CD4-positive, alpha-beta T cell treated with Interleukin-10 for 1 hour (primary cell): ENCODE measurements around the gene REXO2.
A peak's percentile ranks its signal among the peaks of the same experiment; 100 is the strongest.

ENCODE experiments used
- DNase-seq: peaks from one replicate; pipeline ENCODE4 v3.0.0-alpha.2; 2020

Gene REXO2

DNA sequence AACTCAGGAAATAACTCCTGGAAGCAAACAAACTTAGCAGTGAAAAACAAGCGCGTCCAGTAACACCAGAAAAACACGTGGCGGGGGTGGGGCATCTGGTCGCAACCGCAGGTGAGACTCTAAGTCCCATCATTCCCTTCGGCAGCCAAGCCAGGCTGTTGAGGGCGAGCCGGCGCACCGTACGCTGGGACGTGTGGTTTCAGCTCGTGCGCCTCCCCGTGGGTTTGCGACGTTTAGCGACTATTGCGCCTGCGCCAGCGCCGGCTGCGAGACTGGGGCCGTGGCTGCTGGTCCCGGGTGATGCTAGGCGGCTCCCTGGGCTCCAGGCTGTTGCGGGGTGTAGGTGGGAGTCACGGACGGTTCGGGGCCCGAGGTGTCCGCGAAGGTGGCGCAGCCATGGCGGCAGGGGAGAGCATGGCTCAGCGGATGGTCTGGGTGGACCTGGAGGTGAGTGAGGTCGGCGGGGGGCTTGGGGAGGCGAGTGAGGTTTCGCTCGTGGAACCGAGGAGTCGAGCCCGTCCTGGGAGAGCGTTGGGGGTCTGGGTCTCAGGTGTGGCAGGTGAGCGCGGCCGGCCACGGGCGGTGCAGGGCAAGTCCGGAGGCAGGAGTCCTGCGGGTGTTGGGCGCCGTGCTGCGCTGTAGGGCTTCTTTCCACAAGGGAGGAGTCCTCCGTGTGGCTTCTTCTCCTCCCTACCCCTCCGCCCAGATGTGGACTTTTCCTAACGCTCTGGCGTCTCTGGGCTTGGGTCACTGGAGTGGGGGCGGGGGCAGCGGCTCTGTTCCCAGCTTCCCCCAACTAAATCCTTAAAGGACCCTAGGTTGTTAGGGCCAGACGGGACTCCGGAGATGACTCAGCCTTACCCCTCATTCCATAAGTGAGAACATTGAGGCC is at the start of gene REXO2:
REXO2 (plus strand) TSS at position 239 of the 892 bp plus-strand sequence; CDS start at position 301, 62 bp downstream.
- peak; percentile 95 for DNase-seq

DNA sequence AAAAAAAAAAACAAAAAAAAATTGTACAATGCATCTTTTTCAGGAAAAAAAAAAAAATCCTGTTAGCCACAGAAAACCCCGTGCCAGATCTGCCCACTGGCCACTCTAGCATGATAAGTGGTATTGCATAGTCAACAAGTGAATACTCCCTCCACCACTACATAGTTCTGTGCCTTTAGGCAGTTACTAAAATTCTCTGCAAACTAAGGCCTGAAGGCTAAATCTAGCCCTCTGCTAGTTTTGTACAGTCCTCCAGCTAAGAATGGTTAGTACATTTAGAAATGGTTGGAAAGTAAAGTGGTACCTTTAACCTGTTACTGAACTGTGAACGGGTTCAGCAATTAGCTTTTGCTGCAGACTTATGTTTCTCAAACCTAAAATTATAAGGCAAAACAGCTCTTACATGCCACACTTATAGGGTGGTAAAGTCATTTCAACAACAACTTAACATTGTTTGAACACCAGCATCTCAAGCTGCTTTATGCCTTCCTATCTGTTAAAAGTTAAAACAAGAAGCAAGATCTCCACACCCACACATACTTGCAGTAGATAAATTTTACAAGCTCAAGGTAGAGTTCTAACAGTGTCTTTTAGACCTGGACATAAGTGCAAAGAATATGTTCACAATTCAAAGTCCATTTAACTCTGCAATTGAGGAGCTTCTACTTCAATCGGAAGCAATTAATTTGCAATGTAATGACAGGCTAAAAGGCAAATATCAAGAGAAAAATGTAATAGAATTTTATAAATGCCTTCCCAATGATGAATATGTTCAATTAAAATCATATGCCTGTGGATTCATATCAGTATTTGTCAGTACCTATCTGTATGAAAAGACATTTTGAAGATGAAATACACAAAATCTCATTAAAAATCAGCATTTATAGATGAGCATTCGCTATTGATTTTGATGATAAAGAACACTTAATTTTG is 46.3 kb upstream of the REXO2 start:
- DNase-seq, result no peak

DNA sequence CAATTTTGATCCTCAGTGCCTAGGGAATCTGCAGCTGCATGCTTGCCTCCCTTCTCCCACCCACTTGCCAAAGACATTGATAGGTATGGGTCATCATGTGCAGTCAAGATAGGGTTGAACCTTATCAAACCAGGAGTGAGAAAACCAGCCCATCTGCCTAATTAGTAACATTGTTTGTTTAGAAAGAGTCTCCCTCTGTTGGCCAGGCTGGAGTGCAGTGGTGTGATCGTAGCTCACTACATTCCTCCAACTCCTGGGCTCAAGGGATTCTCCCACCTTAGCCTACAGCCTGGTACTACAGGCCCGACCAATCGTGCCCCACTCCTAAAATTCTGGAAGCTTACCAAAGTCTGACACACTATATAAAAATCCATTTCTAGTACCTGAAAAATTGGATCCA is 43.5 kb upstream of the REXO2 start:
- DNase-seq, result no peak

DNA sequence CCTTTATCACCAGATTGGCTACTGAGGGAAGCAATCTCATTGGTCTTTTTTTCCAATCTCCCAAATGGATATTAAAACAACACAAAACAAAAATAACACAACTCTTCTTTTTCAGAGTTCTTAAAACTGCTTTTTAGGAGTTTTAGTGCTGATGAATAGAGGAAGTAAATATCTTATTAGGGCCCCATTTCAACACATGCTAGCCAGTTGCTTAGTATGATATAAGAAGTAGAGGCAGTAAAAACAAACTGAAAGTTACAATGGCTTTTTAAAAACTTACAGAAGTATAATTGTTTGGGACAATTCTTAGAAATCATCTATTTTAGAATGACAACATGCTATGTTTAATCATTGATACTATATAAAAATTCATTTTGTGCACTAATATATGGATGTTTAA is 42.4 kb upstream of the REXO2 start:
- no peak for DNase-seq

DNA sequence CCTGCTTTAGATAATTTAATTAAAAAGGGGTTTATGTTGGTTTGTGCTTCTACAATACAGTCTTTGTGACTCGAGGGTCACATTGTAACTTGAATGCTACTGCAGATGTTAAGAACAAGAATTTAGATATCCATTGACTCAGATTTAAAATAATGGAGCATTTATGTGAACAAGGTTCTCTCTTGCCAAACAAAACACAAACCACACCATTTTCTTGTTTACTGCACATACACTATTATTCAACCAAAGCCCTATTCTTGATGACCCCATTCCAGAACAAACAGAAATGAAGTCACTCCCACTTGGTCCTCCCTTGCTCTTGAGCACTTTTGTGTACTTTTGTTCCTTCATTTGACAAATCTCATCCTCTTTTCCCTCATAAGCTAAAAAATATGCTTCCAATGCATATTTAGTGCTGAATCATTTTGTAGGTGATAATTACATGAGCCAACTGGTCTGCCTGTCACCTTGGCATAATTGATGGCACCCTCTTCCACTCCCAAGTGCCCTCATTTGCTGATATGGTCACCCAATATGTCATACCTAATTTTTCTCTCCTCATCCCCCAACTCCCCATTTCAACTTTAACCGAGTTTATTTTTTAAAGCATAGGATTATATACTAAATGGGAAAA is 41.8 kb upstream of the REXO2 start:
- no peak for DNase-seq

DNA sequence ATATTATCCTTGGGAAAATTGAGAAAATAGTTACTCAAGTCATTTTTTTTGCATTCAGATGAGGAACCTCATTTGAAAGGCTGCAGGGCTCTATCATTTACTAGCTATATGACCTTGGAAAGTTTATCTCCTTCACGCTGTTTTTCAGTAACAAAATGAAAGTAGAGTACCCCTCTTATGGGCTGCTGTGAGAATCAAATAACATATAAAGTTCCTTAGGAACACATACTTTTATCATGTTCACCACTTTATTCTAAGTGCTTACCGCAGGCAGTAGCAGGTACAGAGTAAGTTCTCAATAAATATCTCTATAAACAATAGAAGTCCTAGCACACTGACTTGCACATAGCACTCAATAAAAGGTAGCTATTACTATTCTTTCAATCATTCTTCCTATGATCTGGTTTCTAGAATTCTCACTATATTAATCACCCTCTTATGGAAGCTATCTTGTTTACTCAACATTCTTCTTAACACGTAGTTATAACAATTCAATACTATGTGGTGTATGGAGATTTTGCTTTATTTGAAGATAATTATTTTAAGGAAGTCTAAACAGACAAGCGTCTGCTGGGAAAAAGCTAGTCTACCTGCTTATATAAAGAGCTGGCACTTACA is 40.9 kb upstream of the REXO2 start:
- no peak for DNase-seq

DNA sequence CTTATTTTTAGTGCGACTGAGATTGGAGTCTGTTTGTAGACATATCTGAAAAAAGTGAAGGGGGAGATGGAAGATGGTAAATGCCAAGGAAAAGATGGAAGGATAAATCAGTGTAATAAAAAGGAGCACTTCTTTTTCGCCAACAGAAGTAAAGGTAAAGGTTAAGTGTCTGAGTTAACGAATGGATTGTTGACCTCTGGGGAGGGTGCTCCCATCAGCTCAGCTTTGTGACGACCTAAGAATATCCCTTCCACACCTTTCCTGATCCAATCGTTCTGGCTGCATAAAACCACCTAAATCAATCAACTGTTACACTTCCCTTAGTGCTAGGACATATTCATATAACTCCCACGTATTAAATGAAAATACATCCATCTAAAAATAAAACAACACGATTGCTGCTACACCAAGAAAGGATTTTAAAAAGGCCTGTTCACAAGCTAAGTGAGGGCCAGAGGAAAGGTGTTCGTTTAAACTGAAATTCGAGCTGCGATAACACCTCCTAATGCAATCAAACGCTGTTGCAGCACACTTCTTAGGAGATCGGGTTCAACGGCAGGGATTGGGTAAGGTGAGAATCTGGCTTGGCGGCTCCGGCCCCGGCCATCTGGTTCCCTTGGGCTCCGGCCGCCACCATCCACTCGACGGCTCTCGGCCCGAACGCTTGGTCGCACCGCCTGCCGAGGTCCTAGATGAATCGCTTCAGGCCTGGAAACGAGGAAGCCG is 39.6 kb upstream of the REXO2 start:
- no peak for DNase-seq

DNA sequence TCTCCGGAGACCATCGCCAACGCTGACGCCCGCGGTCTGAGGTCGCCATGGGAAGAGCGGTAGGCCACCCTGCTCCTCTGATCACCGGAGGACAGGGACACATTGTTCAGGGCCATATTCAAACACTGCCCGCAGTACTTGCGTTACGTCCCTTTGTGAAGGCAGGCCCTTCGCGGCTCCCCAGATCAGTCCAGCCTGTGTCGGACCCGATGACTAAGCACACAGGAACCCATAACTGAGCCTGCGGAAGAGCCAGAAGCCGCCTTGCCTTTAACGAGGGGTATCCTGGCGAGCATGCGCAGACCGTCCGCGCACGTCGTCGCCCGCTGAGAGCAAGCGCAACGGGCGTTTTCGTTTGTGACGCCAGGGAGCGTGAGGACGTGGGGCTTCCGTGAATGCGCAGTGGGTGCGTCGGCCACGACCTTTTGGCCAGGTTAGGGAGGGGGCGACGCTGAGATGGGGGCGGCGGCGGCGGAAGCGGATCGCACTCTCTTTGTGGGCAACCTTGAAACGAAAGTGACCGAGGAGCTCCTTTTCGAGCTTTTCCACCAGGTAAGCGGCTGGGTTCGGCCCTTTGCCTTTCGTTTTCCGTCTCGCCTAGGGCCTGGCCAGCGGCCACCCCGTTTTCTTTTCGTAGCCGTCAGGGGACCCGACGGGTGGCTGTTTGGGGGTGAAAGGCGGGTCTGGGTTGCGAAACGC is 38.9 kb upstream of the REXO2 start, which contains the start of the genes C11orf71 and RBM7:
C11orf71 (minus strand) TSS at position 296 of the 699 bp plus-strand sequence; CDS start at position 116, 180 bp downstream.
RBM7 (plus strand) TSS at position 451 of the 699 bp plus-strand sequence; CDS start at position 457, 6 bp downstream.
- peak; percentile 99 for DNase-seq

DNA sequence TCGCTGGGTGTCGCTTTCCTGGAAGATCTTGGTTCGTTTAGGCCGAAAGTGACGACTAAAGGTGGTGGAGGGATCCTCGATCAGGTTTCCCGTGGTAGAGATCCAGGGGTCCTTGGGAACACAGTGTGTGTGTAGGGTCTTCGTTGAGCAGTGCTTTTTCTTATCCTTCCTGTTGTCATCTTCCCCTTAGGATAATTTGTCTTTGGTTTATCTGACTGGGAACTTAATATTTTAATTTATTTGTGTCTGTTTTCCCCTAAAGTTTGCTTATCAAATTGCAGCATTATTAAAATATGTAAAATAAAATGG is 38.4 kb upstream of the REXO2 start:
- no peak for DNase-seq

DNA sequence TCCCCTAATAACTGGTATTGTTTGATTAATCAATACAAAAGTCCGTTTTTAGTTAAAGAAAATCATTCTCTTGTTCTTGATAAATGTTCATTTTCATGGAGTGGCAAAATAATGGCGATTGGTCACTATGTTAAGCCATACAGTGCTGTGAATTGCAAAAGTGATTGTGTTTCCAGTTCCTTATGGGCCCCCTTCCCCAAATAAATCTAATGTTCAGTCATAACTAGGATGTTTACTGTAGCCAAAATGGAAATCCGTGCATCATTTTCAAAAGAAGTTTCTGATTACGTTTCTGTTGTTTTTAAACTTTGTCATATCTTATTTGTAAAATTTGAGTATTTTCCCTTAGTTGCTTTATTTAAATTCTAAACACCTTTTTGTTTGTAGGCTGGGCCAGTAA is 38.0 kb upstream of the REXO2 start:
- peak; percentile 15 for DNase-seq

DNA sequence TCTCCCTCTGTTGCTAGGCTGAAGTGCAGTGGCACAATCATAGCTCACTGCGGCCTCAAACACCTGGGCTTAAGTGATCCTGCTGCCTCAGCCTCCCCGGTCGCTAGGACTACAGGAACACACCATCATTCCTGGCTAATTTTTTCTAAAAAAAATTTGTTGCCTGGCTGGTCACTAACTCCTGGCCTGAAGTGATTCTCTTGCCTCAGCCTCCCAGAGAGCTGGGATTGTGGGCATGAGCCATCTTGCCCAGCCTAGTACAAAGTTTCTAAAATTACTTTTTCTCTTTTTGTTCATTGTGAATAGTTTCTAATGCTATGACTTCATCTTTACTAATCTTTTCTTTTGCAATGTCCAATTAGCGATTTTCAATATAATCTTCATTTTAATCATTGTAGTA is 26.3 kb upstream of the REXO2 start:
- DNase-seq, result no peak

DNA sequence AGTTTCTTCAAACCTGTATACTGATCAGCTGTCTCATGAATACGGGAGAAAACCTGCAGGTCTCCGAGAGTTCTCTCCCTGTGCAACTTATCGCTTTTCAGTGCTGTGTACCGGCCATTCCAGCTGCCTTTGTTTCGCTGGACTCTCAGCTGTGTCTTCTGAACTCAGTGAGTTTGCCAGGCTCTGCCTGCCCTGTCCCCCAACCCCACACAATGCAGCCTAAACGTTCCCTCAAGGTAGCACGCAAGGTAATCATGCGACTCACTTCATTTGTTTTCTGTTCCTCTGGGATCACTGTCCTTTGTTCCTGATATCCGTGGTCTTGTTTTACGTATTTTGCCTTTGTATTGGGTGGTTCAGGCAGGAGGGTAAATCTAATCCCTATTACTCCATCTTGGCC is 25.3 kb upstream of the REXO2 start:
- DNase-seq, result no peak

DNA sequence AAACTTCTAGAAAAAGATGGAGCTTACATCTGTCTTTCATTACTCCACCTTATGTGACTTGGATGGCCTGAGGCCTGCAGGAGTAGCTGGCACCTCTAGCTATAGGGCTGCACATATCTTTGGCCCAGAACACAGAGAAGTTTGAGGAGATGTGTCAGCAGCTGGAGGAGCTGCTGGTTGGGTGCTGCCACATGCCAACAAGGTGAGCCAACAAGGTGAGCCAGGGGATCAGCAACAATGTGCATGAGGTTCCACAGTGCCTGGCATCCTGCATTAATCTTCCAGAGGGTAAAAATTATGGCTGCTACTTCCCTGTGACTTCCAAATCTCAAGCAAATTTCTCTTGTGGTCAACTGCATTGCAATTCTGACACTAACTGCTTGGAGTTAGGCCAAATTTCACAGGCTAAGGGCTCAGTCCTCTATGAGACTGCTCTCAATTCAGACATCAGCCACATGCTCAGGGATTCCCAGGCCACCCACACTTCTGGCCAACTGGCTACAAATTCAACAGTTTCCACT is 22.8 kb upstream of the REXO2 start:
- no peak for DNase-seq

DNA sequence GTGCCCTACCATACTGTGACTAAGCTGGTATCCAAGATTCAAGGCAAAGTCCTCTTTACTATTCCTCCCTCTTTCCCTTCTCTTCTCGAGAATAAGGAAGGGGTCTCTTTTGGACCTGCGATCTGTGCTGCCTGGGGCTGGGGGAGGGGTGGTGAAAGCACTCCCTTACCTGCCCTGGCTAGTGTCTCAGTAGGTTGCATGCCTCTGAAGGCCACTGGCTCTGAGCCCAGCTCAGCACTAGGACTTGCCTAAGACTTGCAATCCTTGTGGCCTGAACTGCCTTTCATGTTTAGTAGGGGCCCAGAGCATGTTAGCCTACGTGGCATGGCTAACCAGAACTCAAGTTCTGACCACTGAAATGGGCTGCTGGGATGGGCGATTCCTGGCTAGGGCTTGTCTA is 13.0 kb upstream of the REXO2 start:
- no peak for DNase-seq

DNA sequence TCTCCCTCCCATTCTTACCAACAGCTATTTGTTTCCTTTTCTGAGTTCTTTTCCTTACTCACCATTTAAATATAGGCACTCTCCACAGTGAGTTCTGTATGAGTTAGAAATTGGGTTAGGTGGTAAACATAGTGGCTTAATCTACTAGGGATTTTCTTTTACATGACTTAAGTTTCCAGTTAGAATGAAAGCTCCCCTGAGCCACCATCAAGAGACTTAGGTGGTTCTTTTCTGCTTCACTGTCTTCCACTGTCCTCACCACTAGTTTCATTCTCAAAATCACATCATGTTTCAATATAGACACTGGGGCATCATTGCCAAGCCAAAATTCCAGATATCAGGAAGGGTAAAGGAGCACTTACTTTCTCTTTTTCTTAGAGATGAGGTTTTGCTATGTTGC is 9.0 kb upstream of the REXO2 start:
- no peak for DNase-seq

DNA sequence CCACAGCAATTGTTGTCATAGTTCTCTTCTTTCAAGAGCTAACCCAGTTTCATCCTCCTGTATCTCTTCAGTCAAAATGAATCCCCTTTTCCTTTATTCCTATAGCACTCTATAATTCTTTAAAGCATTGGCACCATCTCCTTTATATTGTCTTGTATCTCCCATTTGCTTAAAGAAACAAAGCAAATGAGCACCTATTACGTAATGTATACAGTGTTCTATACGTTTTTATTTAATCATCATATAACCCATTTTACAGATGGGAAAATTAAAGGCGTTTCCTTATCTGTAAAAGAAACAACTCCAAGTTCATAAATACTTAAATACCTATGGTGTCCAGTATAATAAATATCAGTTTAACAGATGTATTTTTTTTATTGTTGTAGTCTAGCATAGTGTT is 6.4 kb upstream of the REXO2 start:
- no peak for DNase-seq

DNA sequence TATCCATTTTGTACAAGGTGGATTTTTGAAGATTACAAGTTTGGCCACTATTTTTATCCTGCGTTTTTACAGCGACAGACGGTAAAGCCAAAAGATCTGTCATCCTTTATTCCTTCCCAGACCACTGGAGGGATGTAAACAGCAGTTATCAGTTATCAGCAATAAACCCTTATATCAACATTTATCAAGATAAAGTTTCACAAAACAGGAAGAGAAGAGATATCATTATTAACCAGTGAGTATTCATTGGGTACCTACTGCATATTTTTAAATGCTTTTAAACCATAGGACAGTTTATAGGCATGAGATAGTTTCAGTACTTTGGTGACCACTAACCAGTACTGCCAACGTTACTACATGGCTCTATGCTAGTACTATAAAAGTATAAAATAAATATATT is 5.9 kb upstream of the REXO2 start:
- DNase-seq, result no peak

DNA sequence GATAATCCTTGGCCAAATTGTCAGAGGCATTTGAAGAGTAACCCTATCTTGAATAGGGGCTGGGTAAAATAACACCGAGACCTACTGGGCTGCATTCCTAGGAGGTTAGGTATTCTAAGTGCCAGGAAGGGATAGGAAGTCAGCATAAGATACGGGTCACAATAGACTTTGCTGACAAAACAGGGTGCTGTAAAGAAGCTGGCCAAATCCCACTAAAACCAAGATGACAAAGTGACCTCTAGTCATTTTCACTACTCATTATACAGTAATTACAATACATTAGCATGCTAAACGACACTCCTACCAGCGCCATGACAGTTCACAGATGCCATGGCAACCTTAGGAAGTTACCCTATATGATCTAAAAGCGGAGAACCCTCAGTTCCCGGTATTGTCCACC is 964 bp upstream of the REXO2 start:
- DNase-seq, result no peak

DNA sequence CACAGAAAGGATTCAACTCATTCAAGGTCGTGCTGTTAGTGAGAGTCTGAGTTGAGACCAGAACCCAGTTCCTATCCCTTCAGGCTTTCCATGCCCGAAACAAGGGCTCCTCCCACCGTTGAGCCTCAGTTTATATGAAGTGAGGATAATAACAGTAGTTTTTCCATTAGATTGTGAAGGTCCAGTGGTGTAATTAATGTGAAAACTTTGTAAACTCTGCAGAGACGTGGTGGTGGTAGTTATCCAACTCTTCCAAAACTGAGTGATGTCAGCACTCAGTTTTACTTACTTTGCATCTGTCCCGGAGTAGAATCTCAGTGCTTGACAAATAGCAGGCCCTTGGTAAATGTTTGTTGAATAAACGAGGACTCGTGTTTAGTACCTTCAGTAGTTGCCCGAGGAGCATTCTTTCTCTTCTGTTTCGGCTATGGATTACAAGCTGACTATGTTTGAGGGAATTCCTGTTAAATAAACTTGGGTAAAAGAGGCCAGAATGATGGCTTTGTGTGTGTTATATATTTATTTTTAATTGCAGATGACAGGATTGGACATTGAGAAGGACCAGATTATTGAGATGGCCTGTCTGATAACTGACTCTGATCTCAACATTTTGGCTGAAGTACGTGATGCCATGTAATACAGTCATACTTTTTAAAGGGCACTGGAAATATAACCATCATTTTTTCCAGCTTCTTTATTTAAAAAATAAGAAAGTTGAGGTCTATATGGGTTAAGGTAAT is 1.0 kb downstream of the REXO2 start:
- DNase-seq, result no peak

DNA sequence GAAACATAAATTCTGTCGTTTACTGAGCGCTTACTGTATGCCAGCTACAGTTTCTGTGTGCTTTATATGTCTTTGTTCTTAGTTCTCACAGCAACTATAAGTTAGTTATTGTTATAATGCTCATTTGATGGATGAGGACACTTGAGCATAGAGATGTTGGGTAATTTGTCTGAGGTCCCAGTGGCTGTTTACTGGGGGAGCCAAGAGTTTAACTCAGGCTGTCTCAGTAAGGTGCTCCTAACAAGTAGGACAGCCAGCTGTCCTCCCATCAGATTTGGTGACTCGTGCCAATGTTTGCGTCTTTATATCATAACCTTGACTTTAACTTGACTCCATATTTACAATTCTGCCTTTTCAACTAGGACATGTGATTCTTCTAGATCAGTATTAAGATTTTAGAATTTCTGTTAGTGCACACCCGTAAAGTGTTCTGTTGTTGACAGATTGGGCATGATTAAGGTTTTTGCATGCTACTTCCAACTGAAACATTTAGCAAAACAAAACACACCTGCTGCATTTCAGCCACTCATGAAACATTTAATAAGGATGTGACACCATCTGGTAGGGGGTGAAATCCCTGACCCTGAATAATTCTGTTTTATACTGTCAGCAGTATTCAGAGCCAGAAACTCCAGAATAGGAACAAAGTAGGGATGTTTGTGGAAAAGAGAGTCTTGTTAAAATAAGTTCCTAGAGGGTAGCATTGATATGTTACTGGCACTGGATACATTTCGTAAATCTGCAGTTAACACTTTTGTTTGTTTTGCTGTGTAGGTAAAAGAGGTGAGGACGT is 1.9 kb downstream of the REXO2 start:
- DNase-seq, result no peak
